ENCODE data around the gene AATK. TPM values are rescaled to one million over a fixed set of nuclear protein-coding genes. Genes with fewer than 3 reads are reported as not detected.

AATK gene
- polyA plus RNA-seq, 2 of the 4 experiments (the other 2 are of a cell fraction) = 0.26 to 0.37 TPM

DNA sequence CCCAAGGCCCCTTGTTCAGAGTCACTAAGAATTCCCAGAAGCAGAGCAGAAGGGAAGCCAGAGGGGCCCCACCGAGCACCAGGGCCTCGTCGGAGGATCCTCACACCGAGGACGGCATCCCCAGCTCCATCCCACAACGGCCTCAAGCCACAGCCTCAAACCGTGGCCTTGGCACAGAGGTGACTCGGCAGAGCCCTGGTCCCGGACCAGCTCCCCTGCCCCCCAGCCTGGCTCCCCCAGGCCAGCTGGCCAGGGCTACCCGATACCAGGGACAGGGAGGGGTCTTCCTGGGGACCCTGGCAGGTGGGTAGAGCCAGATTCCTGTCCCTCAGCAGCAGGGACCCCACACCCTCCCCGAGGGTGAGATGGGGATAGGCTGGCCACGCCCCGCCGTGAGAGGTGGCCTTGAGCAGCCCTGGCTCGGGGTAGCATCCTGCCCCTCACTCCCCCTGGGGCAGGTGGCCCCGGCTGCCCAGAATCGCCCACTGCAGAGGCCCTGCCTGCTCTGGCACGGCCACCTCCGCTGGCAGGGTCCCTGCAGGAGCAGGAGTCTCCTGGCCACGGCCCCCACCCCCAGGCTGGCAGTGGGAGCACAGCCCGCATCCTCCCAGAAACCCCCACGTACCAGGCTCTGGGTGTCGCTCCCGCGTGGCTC, 6.3 kb downstream of the AATK start:
- Histone ChIP-seq H3K9me3 (no peaks in the 10 kb centered on the region), H3K4me3 (no peak overlapping the region), H3K4me1 (no peaks in the 10 kb centered on the region), H3K4me2 (no peak overlapping the region), H3K27ac (no peak overlapping the region)
- CTCF ChIA-PET = interaction anchor here (0.6 to 11.4 kb wide), 2 partner anchors 16 to 1058 kb away, joined by 3 to 121 read pairs; partner anchors contain the start of gene GAA
- POLR2A ChIA-PET = no interaction called here
- TF ChIP-seq, protein P1, sequence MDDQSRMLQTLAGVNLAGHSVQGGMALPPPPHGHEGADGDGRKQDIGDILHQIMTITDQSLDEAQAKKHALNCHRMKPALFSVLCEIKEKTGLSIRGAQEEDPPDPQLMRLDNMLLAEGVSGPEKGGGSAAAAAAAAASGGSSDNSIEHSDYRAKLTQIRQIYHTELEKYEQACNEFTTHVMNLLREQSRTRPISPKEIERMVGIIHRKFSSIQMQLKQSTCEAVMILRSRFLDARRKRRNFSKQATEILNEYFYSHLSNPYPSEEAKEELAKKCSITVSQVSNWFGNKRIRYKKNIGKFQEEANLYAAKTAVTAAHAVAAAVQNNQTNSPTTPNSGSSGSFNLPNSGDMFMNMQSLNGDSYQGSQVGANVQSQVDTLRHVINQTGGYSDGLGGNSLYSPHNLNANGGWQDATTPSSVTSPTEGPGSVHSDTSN (IDR thresholded peaks at IDR 0.05) = no peak
- TF ChIP-seq ZSCAN20 (CRISPR knock-in tag; IDR thresholded peaks at IDR 0.05) (no peak), RAD21 (conservative IDR thresholded peaks at IDR 0.05 in 1 of 2, IDR thresholded peaks at IDR 0.05 in 1 of 2) (no peak), FOSB (CRISPR knock-in tag; IDR thresholded peaks at IDR 0.05) (no peak), HOXB5 (CRISPR knock-in tag; IDR thresholded peaks at IDR 0.05) (no peak), POLR2A (IDR thresholded peaks at IDR 0.05; ENCODE audit: low read length) (no peak), ESRRA (IDR thresholded peaks at IDR 0.05; ENCODE audit: borderline replicate concordance, low read length) (no peak), JUNB (IDR thresholded peaks at IDR 0.05) (no peak), HOXB13 (CRISPR knock-in tag; IDR thresholded peaks at IDR 0.05; ENCODE audit: low read depth) (no peak), TFCP2L1 (CRISPR knock-in tag; IDR thresholded peaks at IDR 0.05) (no peak), MAZ (IDR thresholded peaks at IDR 0.05; ENCODE audit: borderline replicate concordance, low read depth, low read length) (no peak), NR3C1 (IDR thresholded peaks at IDR 0.05) (no peak)
- TF ChIP-seq, protein P2, sequence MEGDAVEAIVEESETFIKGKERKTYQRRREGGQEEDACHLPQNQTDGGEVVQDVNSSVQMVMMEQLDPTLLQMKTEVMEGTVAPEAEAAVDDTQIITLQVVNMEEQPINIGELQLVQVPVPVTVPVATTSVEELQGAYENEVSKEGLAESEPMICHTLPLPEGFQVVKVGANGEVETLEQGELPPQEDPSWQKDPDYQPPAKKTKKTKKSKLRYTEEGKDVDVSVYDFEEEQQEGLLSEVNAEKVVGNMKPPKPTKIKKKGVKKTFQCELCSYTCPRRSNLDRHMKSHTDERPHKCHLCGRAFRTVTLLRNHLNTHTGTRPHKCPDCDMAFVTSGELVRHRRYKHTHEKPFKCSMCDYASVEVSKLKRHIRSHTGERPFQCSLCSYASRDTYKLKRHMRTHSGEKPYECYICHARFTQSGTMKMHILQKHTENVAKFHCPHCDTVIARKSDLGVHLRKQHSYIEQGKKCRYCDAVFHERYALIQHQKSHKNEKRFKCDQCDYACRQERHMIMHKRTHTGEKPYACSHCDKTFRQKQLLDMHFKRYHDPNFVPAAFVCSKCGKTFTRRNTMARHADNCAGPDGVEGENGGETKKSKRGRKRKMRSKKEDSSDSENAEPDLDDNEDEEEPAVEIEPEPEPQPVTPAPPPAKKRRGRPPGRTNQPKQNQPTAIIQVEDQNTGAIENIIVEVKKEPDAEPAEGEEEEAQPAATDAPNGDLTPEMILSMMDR (IDR thresholded peaks at IDR 0.05) = no peak
- TF ChIP-seq, protein P3, sequence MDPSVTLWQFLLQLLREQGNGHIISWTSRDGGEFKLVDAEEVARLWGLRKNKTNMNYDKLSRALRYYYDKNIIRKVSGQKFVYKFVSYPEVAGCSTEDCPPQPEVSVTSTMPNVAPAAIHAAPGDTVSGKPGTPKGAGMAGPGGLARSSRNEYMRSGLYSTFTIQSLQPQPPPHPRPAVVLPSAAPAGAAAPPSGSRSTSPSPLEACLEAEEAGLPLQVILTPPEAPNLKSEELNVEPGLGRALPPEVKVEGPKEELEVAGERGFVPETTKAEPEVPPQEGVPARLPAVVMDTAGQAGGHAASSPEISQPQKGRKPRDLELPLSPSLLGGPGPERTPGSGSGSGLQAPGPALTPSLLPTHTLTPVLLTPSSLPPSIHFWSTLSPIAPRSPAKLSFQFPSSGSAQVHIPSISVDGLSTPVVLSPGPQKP (IDR thresholded peaks at IDR 0.05; ENCODE audit: low read depth, low read length) = no peak
- TF ChIP-seq, protein P4, sequence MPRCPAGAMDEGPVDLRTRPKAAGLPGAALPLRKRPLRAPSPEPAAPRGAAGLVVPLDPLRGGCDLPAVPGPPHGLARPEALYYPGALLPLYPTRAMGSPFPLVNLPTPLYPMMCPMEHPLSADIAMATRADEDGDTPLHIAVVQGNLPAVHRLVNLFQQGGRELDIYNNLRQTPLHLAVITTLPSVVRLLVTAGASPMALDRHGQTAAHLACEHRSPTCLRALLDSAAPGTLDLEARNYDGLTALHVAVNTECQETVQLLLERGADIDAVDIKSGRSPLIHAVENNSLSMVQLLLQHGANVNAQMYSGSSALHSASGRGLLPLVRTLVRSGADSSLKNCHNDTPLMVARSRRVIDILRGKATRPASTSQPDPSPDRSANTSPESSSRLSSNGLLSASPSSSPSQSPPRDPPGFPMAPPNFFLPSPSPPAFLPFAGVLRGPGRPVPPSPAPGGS (IDR thresholded peaks at IDR 0.05) = no peak
- TF ChIP-seq, protein P5, sequence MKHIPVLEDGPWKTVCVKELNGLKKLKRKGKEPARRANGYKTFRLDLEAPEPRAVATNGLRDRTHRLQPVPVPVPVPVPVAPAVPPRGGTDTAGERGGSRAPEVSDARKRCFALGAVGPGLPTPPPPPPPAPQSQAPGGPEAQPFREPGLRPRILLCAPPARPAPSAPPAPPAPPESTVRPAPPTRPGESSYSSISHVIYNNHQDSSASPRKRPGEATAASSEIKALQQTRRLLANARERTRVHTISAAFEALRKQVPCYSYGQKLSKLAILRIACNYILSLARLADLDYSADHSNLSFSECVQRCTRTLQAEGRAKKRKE (CRISPR knock-in tag; IDR thresholded peaks at IDR 0.05; ENCODE audit: low read depth) = no peak
- no peak for ATAC-seq
- DNase-seq (ENCODE audit: low read depth in 1 of 2, low spot score in 1 of 2) = no peak
- WGBS (ENCODE audit: missing lambda C conversion rate) = 86% methylated on average over 7 of the region's 25 CpGs
- no peak for FAIRE-seq

DNA sequence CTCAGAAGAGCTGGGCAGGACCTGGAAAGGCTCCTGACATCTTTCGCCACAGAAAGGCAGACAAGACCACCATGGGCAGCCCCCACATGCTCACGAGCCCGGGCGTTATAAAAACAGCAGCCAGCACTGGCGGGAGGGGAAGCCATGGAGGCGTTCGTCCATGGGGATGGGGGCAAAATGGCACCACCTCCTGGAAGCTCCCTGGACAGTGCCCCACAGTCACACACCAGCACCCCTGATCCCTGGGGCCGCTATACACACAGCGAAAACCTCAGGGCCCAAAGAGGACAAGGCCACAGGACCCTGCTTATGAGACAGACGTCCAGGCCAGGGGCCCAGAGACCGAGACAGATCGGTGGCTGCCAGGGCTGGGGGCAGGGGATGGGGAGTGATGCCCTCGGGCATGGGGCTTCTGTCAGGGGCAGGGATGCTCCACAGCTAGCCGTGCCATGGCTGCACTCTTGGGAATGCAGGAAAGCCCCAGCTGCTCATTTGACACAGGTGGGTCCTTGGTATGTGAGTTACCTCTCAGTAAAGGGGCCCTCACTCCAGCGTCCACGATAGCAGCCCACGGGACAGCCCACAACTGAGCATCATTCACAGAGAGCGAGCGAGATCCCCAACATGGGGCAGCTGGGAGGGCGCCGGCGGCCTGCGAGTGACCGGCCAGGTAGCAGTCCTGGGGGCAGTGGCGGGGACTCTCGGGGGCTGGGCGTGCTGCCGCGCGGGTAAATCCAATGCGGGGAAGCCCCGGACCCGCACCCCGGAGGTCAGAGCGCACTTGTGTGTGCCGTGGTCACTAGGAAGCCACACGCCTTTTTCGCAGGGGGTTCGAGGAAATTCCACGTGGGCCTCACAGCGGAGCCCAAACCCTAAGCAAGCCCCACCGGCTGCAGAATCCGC, 7.1 kb downstream of the AATK start:
- CTCF ChIA-PET = interaction anchor here (0.6 to 11.4 kb wide), 6 partner anchors 9 to 1057 kb away, joined by 3 to 121 read pairs (median 3); partner anchors contain the start of gene GAA

More for the DNA sequence above, 7.1 kb downstream of the AATK start:
- no peak for TF ChIP-seq POLR2AphosphoS2 (conservative IDR thresholded peaks at IDR 0.05; ENCODE audit: low read length)
- no peaks in the 10 kb centered on the region for H3K9me3 ChIP-seq
- H3K4me2 ChIP-seq = no peak overlapping the region
- H3K4me3 ChIP-seq = no peak overlapping the region
- no peak overlapping the region for H3K27ac ChIP-seq
- POLR2A ChIA-PET = no interaction called here
- ATAC-seq = no peak
- WGBS (ENCODE audit: missing lambda C conversion rate) = 80% methylated on average over 32 of the region's 43 CpGs
- no peak for FAIRE-seq
- H3K4me1 ChIP-seq = no peaks in the 10 kb centered on the region
- DNase-seq (ENCODE audit: low read depth in 1 of 2, low spot score in 1 of 2) = no peak

Data from A549 (cell line).